ENCODE measurements around the gene G2E3. TPM values are rescaled to one million over a fixed set of nuclear protein-coding genes. Genes with fewer than 3 reads are reported as not detected.

G2E3 gene
- total and polyA plus RNA-seq, 2 of the 13 experiments (the other 11 are each of a cell fraction or from before 2014, with no cell fraction given): 22.8 to 63.0 TPM

- TF ChIP-seq BCL3 (CRISPR knock-in tag; IDR thresholded peaks at IDR 0.05): no peak
- TF ChIP-seq THAP9 (CRISPR knock-in tag; IDR thresholded peaks at IDR 0.05; ENCODE audit: borderline replicate concordance): no peak
- TF ChIP-seq PRDM15 (CRISPR knock-in tag; IDR thresholded peaks at IDR 0.05): 0 out of 2 replicates have a peak, but pooled peaks have one; percentile 25
- TF ChIP-seq HNRNPK (IDR thresholded peaks at IDR 0.05; ENCODE audit: low read depth, low read length, poor library complexity, severe bottlenecking): peak; percentile 5
- TF ChIP-seq ZNF510 (CRISPR knock-in tag; IDR thresholded peaks at IDR 0.05; ENCODE audit: low read depth): no peak
- no peak for TF ChIP-seq ONECUT2 (CRISPR knock-in tag; IDR thresholded peaks at IDR 0.05)
- no peak for TF ChIP-seq NFATC3 (CRISPR knock-in tag; IDR thresholded peaks at IDR 0.05)
- no peak for TF ChIP-seq TSC22D2 (CRISPR knock-in tag; IDR thresholded peaks at IDR 0.05; ENCODE audit: borderline replicate concordance)
- TF ChIP-seq HNRNPH1 (optimal IDR thresholded peaks at IDR 0.05; ENCODE audit: low read depth, low read length): no peak
- TF ChIP-seq MLLT10 (CRISPR knock-in tag; IDR thresholded peaks at IDR 0.05): peak; percentile 5; the same call in 1 of the 2 replicates
- TF ChIP-seq SNAPC5 (CRISPR knock-in tag; IDR thresholded peaks at IDR 0.05; ENCODE audit: borderline replicate concordance): no peak
- TF ChIP-seq TCF12 (IDR thresholded peaks at IDR 0.05): no peak
- TF ChIP-seq TCF12 (CRISPR knock-in tag; IDR thresholded peaks at IDR 0.05): 0 out of 2 replicates have a peak, but pooled peaks have one; percentile 54
- TF ChIP-seq TERF1 (CRISPR knock-in tag; IDR thresholded peaks at IDR 0.05): no peak
- TF ChIP-seq RBM39 (IDR thresholded peaks at IDR 0.05; ENCODE audit: low read depth, low read length, poor library complexity, severe bottlenecking): no peak
- 0 out of 2 replicates have a peak, but pooled peaks have one; percentile 15 for TF ChIP-seq ZNF816 (CRISPR knock-in tag; IDR thresholded peaks at IDR 0.05; ENCODE audit: borderline replicate concordance)
- no peak for TF ChIP-seq CEBPG (CRISPR knock-in tag; IDR thresholded peaks at IDR 0.05)
- no peak for TF ChIP-seq ZNF33B (CRISPR knock-in tag; IDR thresholded peaks at IDR 0.05)
- TF ChIP-seq SATB2 (CRISPR knock-in tag; IDR thresholded peaks at IDR 0.05): peak; percentile 39; the same call in 1 of the 2 replicates
Measured at GRCh38 chr14:30559638-30560091, 707 bp downstream of the G2E3 start (continued).
